Pons (tissue), 1 donor: ENCODE results near the gene TMEM147.
"Not testable (repeated sequence)": the region's sequence is repeated elsewhere in the genome, so short reads cannot be mapped to it uniquely, and the experiment has no call there.

Experiments used
- DNase-seq: peaks from one replicate; pipeline ENCODE4 v3.0.0-alpha.2; 2016; ENCODE audit warnings: low spot score

TMEM147 gene

DNA sequence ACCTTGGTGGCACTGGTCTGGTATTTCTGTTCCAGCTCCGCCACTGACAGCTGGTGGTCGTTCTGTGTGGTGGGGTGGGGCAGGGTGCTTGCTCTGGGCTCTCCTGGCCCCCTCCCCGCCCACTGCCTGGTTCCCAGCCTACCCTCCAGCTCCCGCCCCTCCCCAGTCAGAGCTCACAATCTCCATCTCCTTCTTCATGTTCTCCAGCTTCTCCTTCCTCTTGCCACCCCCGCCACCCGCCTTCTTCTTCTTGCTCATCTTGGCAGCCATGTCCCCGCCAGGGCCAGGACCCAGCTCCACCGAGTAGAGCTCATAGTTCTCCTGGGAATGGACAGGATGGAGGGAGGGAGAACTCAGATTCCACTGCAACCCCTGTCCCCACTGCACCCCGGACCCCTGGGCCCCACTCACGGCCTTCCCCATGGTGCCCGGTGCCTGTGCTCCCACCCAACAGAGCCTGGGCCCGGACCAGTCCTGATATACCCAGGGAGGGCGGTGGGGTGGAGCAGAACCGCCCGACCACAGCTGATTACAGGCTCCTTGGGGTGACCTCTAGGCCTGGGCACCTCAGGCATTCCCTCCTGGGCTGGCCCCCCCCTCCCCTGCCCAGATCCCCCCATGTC lies 17.9 kb downstream of the TMEM147 start, which contains the start of gene ATP4A:
Gene ATP4A, minus strand, starts transcription at position 452 of the 623 bp plus-strand sequence. Its CDS starts 29 bp downstream, at position 423.
- no peak for DNase-seq

DNA sequence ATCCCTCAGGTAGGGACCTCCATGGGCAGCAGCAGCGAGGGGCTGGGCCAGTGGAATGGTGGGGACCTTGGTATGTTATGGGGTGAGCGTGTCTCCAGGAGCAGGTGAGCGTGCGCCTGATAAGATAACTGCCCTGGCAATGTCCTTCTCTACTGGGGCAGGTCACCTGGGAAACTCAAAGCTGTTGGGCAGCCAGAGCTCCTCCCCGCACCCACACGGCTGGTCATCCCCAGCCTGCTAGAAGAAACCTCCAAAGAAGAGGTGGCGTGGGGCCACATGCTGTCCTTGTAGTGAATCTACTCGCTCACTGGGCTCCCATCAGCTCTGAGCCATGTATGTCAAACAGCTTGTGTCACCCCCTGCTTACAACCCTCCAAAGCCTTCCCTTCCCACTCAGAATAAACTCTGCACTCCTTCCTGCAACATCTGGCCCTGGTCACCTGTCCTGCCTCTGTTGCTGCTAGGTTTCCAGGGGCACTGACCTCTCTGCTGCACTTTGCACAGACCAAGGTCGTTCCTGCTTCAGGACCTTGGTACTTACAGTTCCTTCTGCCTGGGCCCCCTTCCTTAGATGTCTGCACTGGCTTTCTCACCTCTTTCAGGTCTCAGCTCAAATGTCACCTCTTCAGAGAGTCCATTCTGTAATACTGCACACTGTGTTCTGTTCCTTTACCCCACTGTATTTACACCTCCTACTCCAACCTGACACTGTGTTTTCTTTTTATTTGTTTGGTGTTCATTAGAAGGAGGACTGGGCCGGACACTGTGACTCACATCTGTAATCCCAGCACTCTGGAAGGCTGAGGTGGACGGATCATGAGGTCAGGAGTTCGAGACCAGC lies 19.8 kb downstream of the TMEM147 start:
- DNase-seq: no peak

DNA sequence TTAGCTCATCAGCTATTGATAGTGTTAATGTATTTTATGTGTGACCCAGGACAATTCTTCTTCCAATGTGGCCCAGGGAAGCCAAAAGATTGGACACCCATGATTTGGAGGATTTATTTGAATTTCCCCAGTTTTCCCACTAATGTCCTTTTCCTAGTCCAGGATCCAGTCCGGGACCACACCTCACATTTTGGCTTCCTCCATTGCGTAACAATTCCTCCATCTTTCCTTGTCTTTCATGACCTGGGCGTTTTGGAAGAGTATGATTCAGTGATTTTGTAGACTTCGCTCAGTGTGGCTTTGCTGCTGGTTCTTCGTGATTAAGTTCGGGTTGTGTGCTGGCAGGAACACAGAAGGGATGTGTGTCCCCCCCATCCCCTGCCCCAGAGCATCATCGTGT lies 21.3 kb downstream of the TMEM147 start:
- no peak for DNase-seq

- no peak for DNase-seq
Observed at GRCh38 chr19:35569281-35569781, 23.9 kb downstream of the TMEM147 start.

GRCh38 chr19:35571406-35571965 lies 26.1 kb downstream of the TMEM147 start:
- no peak for DNase-seq

GRCh38 chr19:35577918-35578317 lies 32.5 kb downstream of the TMEM147 start:
- DNase-seq: no peak

GRCh38 chr19:35578707-35579106 lies 33.3 kb downstream of the TMEM147 start:
- no peak for DNase-seq

GRCh38 chr19:35582760-35583159 lies 37.3 kb downstream of the TMEM147 start:
- DNase-seq: no peak

DNA sequence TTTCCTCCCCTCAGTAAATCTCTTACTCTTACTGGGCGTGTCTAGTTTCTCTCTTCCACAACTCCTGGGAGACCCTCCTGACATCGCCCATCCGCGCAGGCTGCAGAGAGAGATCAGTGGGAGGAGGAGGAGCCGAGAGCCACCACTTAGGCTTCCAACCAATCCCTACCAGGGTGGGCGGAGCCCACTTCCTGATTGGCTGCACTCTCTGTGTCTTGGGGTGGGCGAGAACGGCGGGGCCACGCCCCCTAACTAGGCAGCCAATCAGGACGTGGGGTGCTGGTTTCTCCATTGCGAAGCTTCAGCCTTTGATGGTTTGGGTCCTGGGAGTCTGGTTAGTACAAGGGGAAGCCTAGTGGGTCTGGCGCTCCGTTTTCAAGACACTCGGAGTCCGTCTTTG lies 40.4 kb downstream of the TMEM147 start, which contains the start of gene PMIS2:
Gene PMIS2, plus strand, starts transcription at position 326 of the 400 bp plus-strand sequence. CDS start 87 bp downstream, outside the sequence.
- DNase-seq: no peak

- no peak for DNase-seq
Observed at GRCh38 chr19:35587321-35587720, 41.9 kb downstream of the TMEM147 start.

DNA sequence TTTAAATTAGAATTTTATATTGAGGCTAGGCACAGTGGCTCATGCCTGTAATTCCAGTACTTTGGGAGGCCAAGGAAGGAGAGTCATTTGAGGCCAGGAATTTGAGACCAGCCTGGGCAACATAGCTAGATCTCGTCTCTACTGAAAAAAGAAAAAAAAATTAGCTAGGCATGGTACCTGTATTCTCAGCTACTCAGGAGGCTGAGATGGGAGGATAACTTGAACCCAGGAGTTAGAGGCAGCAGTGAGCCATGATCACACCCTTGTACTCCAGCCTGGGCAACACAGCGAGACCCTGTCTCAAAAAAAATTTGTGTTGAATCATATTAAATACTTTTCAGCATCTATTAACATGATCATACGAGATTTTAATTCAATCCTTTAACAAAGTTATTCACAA lies 45.4 kb downstream of the TMEM147 start:
- no peak for DNase-seq

- DNase-seq: peak; percentile 28
Observed at GRCh38 chr19:35592226-35592625, 46.8 kb downstream of the TMEM147 start.

DNA sequence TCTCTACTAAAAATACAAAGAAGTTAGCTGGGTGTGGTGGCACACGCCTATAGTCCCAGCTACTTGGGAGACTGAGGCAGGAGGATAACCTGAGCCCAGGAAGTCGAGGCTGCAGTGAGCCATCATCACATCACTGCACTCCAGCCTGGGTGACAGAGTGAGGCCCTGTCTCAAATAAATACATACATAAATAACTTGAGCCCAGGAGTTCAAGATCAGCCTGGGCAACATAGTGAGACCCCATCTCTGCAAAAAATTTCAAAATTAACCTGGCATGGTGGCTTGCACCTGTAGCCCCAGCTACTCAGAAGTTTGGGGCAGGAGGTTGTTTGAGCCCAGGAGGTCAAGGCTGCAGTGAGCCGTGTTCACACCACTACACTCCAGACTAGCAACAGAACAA lies 49.6 kb downstream of the TMEM147 start:
- DNase-seq: not testable (repeated sequence)

- no peak for DNase-seq
Observed at GRCh38 chr19:35595928-35596327, 50.5 kb downstream of the TMEM147 start.

DNA sequence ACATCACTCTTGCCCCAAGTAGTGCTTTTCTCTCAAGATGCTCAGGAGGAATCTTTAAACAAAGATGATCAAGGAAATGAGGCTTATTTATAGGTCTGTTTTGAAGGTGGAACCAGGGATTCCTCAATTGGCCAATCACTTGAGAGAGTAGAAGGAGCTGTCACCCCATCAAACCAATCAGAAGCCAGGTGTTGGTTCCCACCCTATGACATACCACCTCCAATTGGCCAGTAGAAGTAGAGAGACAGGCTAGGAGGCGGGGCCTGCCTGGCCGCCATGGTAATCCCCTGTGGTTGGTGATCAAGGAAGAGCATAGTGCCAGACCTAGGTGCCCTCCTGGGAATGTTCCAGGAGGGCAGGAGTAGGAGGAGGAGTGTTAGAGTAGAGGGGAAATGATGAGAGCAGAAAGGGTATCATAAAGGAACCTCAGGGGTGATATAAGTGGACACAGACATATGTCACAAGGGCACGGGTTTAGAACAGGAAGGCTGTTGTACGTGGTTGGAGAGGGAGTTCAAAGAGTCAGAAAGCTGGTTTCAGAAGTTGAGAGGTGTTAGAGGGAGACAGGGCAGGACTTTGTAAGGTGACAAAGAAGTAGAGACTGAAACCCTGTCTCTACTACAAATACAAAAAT lies 51.1 kb downstream of the TMEM147 start:
- DNase-seq: no peak
